HG03469 (cell line): ENCODE results near the gene TCAP.
"Not testable (repeated sequence)": the region's sequence is repeated elsewhere in the genome, so short reads cannot be mapped to it uniquely, and the experiment has no call there.

Experiments used
- ATAC-seq: cut with Tn5 transposase; IDR thresholded peaks from one replicate; pipeline ENCODE4 v1.9.1; 2021; ENCODE audit warnings: mild to moderate bottlenecking, moderate library complexity, moderate number of reproducible peaks; ENCODE audit not compliant: unreplicated experiment

Gene TCAP

DNA sequence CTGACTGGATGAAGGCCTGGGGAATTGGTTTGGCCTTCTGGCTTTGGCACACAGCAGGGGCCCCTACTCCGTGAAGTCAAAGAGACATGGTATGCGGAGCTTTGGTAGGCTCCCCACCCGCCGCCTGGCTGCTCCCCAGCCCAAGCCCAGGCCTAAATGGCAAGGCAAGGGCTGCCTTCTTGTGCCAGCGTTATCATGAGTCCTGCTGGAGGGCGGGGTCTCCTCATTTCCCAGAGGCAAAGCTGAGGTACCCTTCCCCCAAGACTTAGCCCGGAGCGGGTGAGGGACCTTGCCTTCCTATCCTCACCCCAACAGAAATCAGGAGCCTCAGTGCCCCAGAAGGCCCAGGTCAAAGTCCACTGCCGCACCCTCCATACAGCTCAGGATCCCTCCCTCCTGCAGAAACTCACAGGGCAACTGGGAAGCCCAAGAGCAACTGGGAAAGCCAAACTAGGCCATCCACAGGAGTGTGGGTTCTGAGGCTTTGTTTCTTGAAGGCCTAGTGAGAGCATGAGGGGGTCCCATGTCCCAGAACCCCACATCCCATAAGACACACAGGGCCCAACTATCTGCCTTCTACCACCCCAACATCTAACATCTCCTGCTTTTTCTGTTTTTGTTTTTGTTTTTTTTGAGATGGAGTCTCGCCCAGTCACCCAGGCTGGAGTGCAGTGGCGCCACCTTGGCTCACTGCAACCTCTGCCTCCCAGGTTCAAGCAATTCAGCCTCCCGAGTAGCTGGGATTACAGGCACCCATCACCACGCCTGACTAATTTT is 13.4 kb downstream of the TCAP start:
- ATAC-seq = no peak

DNA sequence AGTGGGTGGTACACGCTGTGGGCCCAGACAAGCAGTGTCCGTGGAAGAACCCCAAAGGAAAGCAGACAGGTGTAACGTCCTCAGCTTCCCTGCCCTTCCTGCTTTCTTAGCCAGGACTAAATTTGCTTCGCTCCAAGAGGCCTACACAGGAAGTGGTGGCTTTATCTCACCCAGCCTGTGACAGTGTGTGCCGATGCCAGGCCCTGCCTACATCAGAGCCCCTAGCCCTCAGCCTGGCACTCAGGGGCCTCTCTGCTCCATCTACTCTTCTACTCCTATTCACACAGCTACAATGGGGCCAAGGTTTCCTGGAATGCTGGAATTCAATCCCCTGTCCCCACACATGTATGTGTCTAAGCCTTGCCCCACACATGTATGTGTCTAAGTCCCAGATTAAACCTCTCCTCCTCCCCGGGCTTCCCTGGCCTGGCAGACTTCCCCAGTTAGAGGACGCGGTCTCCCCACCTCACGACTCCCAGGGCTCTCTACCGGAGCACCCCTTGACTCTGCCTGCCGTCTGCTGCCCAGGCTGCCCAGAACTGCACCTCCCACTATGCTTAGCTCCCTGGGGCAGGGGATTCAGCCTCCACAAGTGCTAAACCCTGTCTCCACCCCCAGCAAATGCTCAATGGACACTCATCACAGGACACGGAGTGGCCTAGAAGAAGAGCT is 14.5 kb downstream of the TCAP start:
- ATAC-seq = no peak

DNA sequence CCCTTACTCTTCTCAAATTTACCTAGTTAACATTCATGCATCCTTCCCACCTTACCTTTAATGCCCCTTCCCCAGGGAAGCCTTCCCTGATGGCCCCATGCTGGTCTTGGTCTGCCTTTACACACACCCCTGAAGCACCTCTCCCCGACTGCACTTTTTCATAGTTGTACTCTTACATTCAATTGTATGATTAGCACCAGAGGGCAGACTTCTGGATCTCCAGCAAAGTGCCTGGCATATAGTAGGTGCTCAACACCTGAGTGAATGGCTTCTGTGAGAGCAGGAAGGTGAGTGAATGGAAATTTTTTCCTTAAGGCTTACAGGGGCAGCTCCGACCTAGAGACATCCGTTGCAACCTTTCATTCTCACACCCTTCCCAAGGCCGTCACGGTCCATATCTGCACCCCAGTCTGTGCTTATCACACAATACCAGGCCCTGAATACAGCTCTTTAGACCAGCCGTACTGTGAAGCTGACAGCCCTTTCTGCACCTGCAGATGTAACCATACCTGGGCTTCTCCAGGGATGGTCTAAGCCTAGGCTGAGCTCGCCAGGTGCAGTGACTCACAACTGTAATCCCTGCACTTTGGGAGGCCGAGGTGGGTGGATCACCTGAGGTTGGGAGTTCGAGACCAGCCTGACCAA is 18.3 kb downstream of the TCAP start:
- ATAC-seq = no peak

DNA sequence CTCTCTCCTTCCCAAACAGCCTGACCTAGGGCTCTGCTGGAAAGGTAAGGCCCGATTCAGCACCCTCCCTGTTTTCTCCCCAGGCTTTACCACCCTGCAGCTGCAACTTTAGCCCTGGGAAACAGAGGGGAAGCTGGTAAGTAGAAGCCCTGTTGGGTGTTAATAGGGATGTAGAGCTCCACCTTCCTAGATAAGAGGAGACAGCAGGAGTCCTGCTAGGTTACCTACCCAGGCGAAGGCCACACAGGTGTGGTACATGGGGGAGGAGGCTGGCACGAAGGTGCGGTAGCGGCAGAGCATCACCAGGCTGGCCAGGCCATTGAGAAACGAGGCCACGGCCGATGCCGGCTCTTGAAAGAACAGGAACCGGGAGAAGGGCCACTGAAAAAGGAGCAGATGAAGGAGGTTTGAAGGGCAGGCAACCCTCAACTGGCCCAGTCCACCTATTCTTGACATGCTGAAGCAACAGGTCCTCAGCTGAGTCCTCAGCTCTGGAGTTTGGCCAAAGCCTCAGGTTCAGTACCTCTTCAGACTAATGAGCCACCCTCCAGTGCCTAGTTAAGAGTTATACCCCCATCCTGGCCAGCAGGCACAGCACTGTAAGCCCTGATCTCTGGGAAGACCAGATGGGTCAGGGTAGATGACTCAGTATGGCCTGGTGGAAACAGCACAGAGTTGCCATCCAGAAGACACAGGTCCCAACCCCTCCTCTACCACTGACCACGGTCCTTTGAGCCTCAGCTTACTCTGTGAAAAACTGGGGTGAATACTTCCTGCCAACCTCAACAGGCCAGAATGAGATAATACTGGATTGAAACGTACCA is 19.4 kb downstream of the TCAP start:
- no peak for ATAC-seq

DNA sequence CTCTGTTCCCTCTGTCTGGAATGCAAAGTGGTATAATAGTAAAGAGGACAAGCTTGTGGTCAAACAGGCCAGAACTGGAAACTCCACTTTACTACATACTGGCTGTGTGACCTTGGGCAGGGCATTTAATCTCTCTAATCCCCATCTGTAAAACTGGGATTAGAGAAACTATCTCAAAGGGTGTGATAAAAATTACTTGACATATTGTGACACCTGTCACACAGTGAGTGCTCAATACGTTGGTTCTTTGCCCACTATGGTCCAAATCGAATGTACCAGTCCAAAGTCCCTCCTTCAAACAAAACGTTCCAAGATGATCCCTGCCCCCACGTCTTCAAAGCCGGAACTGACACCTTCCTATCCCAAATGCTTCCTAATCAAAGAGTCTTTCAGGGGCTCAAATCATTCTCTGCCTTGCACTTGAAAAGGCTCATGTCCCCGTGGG is 22.0 kb downstream of the TCAP start:
- ATAC-seq = no peak

DNA sequence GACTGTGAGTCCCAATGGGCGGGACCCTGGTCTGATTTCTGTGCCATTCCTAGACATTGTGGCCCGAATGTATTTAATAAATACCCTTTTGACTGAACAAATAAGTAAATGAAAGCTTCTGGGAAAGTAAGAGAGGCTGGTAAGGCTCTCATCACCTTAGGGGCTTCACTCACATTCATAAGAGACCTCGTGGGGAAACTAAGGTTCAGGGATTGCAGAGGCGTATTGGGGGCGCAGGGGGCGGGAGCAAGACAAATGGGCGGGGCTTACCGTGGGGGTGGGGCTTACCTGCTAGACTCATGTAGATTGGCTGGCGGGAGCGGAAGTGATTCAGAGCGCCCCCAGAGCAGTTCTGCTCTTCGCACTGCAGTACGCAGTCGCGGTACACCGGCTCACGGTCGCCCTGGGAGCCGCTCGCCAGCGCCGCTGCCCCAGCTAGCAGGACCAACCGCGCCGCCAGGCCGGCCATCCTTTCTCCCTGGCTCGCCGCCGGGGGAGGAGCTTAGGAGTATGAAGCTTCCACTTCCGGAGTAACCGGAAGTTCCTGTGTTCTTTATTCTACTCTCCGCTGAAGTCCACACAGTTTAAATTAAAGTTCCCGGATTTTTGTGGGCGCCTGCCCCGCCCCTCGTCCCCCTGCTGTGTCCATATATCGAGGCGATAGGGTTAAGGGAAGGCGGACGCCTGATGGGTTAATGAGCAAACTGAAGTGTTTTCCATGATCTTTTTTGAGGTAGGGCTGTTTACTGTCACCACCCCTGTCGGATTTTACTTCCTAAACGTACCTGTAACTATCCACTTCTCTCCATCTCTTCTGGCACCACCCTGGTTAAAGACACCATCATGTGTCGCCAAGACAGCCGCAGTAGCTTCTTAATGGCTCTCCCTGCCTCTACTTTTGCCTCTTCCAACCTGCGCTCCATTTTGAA is 22.7 kb downstream of the TCAP start, which contains the start of gene PGAP3:
Gene PGAP3 (minus strand): TSS at position 512 of the 929 bp plus-strand sequence. CDS start 43 bp downstream, at position 469.
- peak; percentile 61 for ATAC-seq

DNA sequence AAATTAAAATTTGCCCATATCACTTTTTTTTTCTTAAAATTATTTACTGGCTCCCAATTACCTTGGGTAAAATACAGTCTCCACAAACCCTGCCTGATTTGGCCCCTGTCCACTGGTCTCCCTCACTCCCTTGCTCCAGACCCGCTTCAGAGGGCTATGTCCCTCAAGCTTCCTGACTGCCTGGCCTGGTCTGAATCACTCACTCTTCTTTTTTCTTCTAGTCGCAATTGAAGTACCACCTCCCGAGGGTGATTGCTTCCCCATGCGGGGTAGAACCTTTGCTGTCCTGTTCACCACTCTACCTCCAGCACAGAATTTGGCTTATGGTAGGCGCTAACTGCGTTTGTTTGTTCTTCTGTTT is 23.3 kb downstream of the TCAP start:
- no peak for ATAC-seq

DNA sequence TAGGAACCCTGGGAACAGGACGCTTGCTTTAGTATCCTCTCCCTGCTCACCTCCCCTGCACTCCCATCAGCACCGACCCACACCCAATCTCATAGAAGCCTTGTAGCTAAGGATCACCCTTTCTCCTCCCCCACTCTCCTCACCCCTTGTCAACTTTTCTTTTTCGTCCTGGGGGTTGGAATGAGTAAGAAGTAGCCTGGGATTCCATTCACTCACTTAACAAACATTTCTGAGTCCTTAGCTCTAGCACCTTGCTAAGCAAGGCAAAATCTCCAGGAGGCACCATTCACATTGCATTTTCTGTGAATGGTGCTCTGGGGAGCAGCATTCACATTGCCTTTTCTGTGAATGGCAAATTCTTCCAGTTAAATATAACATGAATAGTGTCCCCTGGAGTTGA is 23.8 kb downstream of the TCAP start:
- ATAC-seq = no peak

DNA sequence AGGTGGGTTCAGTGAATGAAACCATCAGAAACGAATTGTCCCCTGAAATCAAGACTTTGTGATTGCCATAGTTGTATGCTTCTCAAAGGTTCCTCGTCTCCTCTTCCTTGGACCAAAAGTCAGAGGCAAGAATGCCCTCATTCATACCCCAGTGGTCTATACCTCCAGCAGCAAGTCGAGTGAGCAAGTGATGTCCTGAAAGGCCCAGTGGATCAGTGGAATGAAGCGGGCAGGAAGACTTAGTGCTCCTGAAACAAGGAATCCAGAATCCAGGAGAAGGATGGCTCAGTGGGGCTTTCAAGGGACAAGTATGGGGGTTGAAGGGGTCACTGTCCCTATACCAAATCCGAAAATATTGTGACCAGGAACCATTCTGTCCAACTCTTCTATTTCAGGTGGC is 29.4 kb downstream of the TCAP start:
- ATAC-seq = no peak

DNA sequence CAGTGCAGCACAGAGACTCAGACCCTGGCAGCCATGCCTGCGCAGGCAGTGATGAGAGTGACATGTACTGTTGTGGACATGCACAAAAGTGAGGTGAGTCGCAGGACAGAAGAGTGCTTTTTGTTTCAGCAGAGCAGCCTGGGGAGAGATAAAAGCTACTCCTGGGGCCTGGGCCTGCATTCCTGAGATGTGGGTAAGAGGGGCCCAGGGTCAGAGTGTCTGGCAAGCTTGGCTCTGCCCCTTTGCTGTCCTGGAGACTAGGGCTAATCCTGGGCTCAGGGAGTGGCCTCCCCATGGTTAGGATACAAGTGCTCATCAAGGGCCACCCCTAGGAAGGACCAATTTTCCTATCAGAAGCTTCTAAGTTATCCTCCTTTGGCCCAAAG is 29.9 kb downstream of the TCAP start:
- ATAC-seq = no peak

DNA sequence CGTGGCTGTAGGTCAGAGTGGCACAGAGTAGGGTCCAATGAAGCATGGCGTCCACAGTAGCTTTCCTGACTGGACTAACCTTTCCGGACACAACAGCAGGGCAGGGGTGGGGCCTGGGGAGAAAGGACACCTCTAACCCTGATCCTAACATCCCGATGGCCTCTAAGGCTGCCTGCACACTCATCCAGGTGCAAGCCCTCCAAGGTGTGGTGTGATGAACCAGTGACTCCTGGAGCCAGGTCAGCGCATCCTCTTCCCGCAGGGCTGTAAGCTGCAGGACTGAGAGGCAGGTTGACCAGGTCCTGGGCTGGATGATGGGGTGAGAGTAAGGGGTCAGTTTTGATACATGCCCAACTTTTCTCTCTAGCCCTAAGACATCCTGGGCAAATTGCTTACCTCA is 31.6 kb downstream of the TCAP start:
- ATAC-seq = no peak

DNA sequence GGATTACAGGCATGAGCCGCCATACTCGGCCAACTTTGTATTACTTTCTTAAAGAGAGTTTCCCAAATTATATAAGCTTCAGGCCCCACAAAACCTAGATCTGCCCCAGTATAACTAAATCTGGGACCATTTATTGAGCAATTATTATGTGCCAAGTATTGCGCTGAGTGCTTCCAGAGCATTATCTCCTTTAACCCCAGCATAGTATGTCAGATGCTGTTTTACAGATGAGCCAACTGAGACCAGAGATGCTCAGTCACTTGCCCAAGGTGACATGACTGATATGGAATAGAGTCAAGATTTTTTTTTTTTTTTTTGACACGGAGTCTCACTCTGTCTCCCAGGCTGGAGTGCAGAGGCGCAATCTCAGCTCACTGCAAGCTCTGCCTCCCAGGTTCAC is 32.8 kb downstream of the TCAP start:
- ATAC-seq = no peak

DNA sequence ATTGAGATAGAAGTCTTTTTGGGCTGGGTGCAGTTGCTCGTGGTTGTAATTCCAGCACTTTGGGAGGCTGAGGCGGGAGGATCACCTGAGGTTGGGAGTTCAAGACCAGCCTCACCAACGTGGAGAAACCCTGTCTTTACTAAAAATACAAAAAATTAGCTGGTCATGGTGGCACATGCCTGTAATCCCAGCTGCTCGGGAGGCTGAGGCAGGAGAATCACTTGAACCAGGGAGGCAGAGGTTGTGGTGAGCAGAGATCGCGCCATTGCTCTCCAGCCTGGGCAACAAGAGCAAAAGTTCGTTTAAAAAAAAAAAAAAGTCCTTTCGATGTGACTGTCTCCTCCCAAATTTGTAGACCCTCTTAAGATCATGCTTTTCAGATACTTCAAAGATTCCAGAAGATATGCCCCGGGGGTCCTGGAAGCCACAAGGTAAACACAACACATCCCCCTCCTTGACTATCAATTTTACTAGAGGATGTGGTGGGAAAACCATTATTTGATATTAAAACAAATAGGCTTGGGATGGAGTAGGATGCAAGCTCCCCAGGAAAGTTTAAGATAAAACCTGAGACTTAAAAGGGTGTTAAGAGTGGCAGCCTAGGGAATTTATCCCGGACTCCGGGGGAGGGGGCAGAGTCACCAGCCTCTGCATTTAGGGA is 34.1 kb downstream of the TCAP start:
- not testable (repeated sequence) for ATAC-seq

DNA sequence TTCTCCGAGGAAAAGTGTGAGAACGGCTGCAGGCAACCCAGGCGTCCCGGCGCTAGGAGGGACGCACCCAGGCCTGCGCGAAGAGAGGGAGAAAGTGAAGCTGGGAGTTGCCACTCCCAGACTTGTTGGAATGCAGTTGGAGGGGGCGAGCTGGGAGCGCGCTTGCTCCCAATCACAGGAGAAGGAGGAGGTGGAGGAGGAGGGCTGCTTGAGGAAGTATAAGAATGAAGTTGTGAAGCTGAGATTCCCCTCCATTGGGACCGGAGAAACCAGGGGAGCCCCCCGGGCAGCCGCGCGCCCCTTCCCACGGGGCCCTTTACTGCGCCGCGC is 34.6 kb downstream of the TCAP start, which contains the start of gene ERBB2:
Gene ERBB2 (plus strand): TSS at position 247 of the 330 bp plus-strand sequence. CDS start 175 bp downstream, outside the sequence.
- ATAC-seq = no peak

DNA sequence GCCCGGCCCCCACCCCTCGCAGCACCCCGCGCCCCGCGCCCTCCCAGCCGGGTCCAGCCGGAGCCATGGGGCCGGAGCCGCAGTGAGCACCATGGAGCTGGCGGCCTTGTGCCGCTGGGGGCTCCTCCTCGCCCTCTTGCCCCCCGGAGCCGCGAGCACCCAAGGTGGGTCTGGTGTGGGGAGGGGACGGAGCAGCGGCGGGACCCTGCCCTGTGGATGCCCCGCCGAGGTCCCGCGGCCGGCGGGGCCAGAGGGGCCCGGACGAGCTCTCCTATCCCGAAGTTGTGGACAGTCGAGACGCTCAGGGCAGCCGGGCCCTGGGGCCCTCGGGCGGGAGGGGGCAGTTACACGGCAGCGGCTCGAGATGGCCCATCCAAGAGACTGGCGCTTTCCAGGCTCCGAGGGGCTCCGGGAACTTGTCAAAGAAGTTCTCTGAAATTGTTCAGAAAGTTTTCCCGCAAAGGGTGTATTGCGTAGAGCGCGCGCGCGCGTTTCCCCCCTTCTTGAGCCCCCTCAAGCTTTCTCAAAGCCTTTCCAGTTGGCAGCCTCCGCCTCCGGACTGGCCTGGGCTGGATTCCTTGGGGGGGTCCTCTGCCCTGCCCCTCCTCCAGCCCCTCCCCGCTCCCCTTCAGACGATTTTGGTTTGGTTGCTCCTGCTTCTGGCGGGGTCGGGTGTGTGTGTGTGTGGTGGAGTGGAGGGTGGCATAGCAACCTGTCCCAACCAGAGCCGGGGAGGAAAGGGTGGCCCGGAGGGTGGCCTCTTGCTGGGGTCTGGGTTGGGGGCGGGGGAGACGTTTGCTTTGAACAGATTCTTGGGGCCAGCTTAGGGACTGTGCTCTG is 35.2 kb downstream of the TCAP start:
- ATAC-seq = no peak

DNA sequence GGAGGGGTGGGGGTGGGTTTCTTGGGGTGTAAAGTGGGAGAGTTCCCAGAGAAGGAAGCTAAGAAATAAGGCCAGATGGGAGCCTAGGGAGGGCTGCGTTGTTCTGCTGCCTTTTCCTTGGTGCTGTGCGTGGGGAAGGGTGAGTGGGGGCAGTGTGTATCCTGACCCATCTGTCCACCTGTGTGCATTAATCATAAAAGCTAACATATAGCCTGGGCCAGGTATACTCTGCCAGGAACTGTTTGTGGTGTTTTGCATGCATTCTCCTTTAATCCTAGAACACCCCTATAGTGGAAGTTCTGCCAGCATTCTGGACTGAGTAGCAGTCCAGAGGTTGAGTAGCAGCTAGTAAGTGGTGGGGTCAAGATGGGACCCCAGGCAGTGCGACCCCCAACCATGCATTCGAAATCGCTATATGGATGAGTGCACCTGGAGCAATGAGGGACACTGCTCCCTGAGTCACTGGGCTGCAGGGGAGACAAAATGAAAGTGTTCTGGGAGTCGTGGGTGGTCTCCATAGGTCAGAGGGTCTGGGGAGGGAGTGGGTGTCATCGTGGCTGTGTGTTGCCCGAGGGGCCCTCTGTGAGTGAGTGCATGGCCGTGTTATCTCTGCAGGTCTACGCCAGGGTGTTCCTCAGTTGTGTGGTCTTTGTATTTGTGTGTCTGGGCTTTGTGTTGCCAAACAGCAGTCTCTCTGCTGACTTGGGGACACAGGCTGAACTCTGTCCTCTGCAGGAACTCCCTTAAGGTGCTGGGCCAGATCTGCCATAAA is 36.0 kb downstream of the TCAP start:
- ATAC-seq = no peak

DNA sequence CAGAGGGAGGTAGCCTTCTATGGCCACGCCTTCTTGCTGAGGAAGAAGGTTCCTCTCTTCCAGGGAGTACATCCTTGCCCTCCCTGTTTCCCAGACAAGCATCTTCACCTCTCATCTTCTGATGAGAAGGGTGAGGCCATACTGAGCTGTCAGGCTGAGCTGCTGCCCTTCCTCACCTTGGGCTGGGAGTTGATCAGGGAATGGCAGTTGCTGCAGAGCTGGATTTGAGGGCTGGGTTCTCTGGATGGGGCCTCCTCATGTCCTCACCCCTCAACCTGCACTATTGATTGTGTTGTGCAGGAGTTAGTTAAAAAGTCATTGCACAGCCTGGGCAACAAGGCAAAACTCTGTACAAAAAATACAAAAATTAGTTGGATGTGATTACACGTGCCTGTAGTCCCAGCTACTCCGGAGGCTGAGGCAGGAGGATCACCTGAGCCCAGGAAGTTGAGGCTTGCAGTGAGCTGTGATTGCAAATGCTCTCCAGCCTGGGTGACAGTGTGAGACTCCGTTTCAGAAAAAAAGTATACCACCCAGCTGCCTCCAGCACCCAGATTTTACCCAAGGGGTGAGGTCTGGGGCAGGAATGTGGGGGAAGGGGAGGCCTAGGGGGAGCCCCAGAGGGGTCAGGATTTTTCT is 36.8 kb downstream of the TCAP start:
- no peak for ATAC-seq
